HepG2 (cell line): ENCODE data around the gene DNAJC4. TPM values are rescaled to one million over a fixed set of nuclear protein-coding genes. Genes with fewer than 3 reads are reported as not detected.

Source experiments
- CHCHD3 ChIP-seq: sonication (generic); formaldehyde crosslinking; IDR thresholded peaks from 2 replicates; pipeline ENCODE4 v1.8.0; 2022; ENCODE audit warnings: mild to moderate bottlenecking, missing genetic modification reagents, moderate library complexity
- HOXA3 ChIP-seq: sonication (generic); formaldehyde crosslinking; IDR thresholded peaks from 2 replicates; pipeline ENCODE4 v1.5.0; 2020; ENCODE audit warnings: missing genetic modification reagents
- KLF13 ChIP-seq: sonication (generic); formaldehyde crosslinking; IDR thresholded peaks from 2 replicates; pipeline ENCODE4 v1.4.0; 2020; ENCODE audit warnings: mild to moderate bottlenecking, missing genetic modification reagents
- MEIS2 ChIP-seq: sonication (generic); formaldehyde crosslinking; IDR thresholded peaks from 2 replicates; pipeline ENCODE4 v1.9.0; 2021; ENCODE audit warnings: mild to moderate bottlenecking, missing genetic modification reagents
- NPAS2 ChIP-seq: sonication (generic); formaldehyde crosslinking; IDR thresholded peaks from 2 replicates; pipeline ENCODE4 v1.8.0; 2022; ENCODE audit warnings: mild to moderate bottlenecking, missing genetic modification reagents, borderline replicate concordance
- RFXAP ChIP-seq: sonication (generic); formaldehyde crosslinking; IDR thresholded peaks from 2 replicates; pipeline ENCODE4 v1.4.0; 2020; ENCODE audit warnings: missing genetic modification reagents, borderline replicate concordance
- TBX2 ChIP-seq: sonication (generic); formaldehyde crosslinking; IDR thresholded peaks from 2 replicates; pipeline ENCODE4 v1.5.0; 2020; ENCODE audit warnings: missing genetic modification reagents, mild to moderate bottlenecking, borderline replicate concordance
- TCF7L2 ChIP-seq: IDR thresholded peaks from 2 replicates; pipeline ENCODE4 v1.6.1; 2011; ENCODE audit warnings: mild to moderate bottlenecking, low read depth, low read length, moderate library complexity
- YEATS4 ChIP-seq: sonication (generic); formaldehyde crosslinking; IDR thresholded peaks from 2 replicates; pipeline ENCODE4 v1.4.0; 2020; ENCODE audit warnings: missing genetic modification reagents, borderline replicate concordance
- ZNF138 ChIP-seq: sonication (generic); formaldehyde crosslinking; IDR thresholded peaks from 2 replicates; pipeline ENCODE4 v1.5.0; 2020; ENCODE audit warnings: mild to moderate bottlenecking, low read depth, missing genetic modification reagents
- ZNF205 ChIP-seq: IDR thresholded peaks from 2 replicates; pipeline ENCODE4 v1.6.1; 2018; ENCODE audit warnings: missing biosample characterization, missing genetic modification reagents
- ZNF468 ChIP-seq: sonication (generic); formaldehyde crosslinking; IDR thresholded peaks from 2 replicates; pipeline ENCODE4 v1.8.0; 2022; ENCODE audit warnings: mild to moderate bottlenecking, moderate library complexity, missing genetic modification reagents
- ZNF546 ChIP-seq: sonication (generic); formaldehyde crosslinking; conservative IDR thresholded peaks from 2 replicates; pipeline ENCODE4 v1.8.1; 2023; ENCODE audit warnings: mild to moderate bottlenecking, missing genetic modification reagents
- ZNF883 ChIP-seq: sonication (generic); formaldehyde crosslinking; IDR thresholded peaks from 2 replicates; pipeline ENCODE4 v1.5.1; 2020; ENCODE audit warnings: mild to moderate bottlenecking, missing genetic modification reagents; ENCODE audit errors: not compliant biosample characterization
- polyA plus RNA-seq, 8 experiments: library from polyadenylated mRNA; depleted of rRNA in 3 of 8; stranded (reverse) in 7 of 8; unstranded in 1 of 8; fragments of >200 nt; fragmentation: Illumina TruSeq in 4 of 8; extraction: Trizol in 4 of 8; gene quantifications; 2 replicates each; pipeline versions ENCODE4 v1.2.1 to v1.2.3, GENCODE V29; 2011 to 2016; ENCODE audit warnings: low read depth in 4 of 8, missing spikeins in 1 of 8, mixed read lengths in 1 of 8; ENCODE audit not compliant: insufficient read depth in 1 of 8
- total RNA-seq, 5 experiments: library from RNA; depleted of rRNA; stranded (reverse); fragments of >200 nt; fragmentation: Illumina TruSeq; extraction: Trizol; gene quantifications; 2 replicates each; pipeline ENCODE4 v1.2.3, GENCODE V29; 2016; ENCODE audit warnings: low read depth in 1 of 5
- TF ChIP-seq, protein P1 (sequence below): sonication (generic); formaldehyde crosslinking; IDR thresholded peaks from 2 replicates; pipeline ENCODE4 v1.5.1; 2020; ENCODE audit warnings: mild to moderate bottlenecking, moderate library complexity, missing genetic modification reagents
- TF ChIP-seq, protein P2 (sequence below): sonication (generic); formaldehyde crosslinking; IDR thresholded peaks from 2 replicates; pipeline ENCODE4 v1.4.0; 2020; ENCODE audit warnings: missing genetic modification reagents, borderline replicate concordance
- TF ChIP-seq, protein P3 (sequence below): sonication (generic); formaldehyde crosslinking; IDR thresholded peaks from 2 replicates; pipeline ENCODE4 v1.8.0; 2022; ENCODE audit warnings: mild to moderate bottlenecking, missing genetic modification reagents, moderate library complexity
- TF ChIP-seq, protein P4 (sequence below): sonication (generic); formaldehyde crosslinking; IDR thresholded peaks from 2 replicates; pipeline ENCODE4 v1.9.0; 2022; ENCODE audit warnings: missing genetic modification reagents, mild to moderate bottlenecking, borderline replicate concordance
- TF ChIP-seq, protein P5 (sequence below): IDR thresholded peaks from 2 replicates; pipeline ENCODE4 v1.6.1; 2016; ENCODE audit warnings: mild to moderate bottlenecking, missing biosample characterization, missing genetic modification reagents

Gene DNAJC4
- total and polyA plus RNA-seq, 2 of the 13 experiments (the other 11 are each of a cell fraction or from before 2014, with no cell fraction given), result 10.3 to 60.8 TPM

DNA sequence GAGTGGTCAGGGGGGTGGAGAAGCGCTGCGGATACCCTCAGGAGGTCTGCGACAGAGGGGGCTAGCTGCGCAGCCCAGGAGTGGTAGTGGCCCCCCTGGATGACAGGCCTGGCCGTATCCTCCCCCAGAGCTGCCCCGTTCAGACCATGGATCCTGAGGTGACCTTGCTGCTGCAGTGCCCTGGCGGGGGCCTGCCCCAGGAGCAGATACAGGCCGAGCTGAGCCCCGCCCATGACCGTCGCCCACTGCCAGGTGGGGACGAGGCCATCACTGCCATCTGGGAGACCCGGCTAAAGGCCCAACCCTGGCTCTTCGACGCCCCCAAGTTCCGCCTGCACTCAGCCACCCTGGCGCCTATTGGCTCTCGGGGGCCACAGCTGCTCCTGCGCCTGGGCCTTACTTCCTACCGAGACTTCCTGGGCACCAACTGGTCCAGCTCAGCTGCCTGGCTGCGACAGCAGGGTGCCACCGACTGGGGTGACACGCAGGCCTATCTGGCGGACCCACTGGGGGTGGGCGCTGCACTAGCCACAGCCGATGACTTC lies 3.8 kb upstream of the DNAJC4 start (continued):
- TF ChIP-seq, protein P1, sequence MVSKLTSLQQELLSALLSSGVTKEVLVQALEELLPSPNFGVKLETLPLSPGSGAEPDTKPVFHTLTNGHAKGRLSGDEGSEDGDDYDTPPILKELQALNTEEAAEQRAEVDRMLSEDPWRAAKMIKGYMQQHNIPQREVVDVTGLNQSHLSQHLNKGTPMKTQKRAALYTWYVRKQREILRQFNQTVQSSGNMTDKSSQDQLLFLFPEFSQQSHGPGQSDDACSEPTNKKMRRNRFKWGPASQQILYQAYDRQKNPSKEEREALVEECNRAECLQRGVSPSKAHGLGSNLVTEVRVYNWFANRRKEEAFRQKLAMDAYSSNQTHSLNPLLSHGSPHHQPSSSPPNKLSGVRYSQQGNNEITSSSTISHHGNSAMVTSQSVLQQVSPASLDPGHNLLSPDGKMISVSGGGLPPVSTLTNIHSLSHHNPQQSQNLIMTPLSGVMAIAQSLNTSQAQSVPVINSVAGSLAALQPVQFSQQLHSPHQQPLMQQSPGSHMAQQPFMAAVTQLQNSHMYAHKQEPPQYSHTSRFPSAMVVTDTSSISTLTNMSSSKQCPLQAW (CRISPR knock-in tag), result no peak
- TF ChIP-seq ZNF205 (CRISPR knock-in tag), result no peak
- TF ChIP-seq, protein P2, sequence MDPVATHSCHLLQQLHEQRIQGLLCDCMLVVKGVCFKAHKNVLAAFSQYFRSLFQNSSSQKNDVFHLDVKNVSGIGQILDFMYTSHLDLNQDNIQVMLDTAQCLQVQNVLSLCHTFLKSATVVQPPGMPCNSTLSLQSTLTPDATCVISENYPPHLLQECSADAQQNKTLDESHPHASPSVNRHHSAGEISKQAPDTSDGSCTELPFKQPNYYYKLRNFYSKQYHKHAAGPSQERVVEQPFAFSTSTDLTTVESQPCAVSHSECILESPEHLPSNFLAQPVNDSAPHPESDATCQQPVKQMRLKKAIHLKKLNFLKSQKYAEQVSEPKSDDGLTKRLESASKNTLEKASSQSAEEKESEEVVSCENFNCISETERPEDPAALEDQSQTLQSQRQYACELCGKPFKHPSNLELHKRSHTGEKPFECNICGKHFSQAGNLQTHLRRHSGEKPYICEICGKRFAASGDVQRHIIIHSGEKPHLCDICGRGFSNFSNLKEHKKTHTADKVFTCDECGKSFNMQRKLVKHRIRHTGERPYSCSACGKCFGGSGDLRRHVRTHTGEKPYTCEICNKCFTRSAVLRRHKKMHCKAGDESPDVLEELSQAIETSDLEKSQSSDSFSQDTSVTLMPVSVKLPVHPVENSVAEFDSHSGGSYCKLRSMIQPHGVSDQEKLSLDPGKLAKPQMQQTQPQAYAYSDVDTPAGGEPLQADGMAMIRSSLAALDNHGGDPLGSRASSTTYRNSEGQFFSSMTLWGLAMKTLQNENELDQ (CRISPR knock-in tag), result no peak
- TF ChIP-seq, protein P3, sequence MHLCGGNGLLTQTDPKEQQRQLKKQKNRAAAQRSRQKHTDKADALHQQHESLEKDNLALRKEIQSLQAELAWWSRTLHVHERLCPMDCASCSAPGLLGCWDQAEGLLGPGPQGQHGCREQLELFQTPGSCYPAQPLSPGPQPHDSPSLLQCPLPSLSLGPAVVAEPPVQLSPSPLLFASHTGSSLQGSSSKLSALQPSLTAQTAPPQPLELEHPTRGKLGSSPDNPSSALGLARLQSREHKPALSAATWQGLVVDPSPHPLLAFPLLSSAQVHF (CRISPR knock-in tag), result no peak
- no peak; the same call in 1 of the 2 replicates for TF ChIP-seq KLF13 (CRISPR knock-in tag)
- no peak for TF ChIP-seq TBX2 (CRISPR knock-in tag)
- TF ChIP-seq, protein P4, sequence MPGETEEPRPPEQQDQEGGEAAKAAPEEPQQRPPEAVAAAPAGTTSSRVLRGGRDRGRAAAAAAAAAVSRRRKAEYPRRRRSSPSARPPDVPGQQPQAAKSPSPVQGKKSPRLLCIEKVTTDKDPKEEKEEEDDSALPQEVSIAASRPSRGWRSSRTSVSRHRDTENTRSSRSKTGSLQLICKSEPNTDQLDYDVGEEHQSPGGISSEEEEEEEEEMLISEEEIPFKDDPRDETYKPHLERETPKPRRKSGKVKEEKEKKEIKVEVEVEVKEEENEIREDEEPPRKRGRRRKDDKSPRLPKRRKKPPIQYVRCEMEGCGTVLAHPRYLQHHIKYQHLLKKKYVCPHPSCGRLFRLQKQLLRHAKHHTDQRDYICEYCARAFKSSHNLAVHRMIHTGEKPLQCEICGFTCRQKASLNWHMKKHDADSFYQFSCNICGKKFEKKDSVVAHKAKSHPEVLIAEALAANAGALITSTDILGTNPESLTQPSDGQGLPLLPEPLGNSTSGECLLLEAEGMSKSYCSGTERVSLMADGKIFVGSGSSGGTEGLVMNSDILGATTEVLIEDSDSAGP (CRISPR knock-in tag), result peak; percentile 63; the same call in 1 of the 2 replicates
- peak; percentile 48; the same call in 1 of the 2 replicates for TF ChIP-seq YEATS4 (CRISPR knock-in tag)
- TF ChIP-seq RFXAP (CRISPR knock-in tag), result 0 out of 2 replicates have a peak, but pooled peaks have one; percentile 46
- TF ChIP-seq, protein P5, sequence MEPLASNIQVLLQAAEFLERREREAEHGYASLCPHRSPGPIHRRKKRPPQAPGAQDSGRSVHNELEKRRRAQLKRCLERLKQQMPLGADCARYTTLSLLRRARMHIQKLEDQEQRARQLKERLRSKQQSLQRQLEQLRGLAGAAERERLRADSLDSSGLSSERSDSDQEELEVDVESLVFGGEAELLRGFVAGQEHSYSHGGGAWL, result peak; percentile 54; the same call in 1 of the 2 replicates
- TF ChIP-seq ZNF546 (CRISPR knock-in tag), result no peak
- peak; percentile 22; the same call in 1 of the 2 replicates for TF ChIP-seq HOXA3 (CRISPR knock-in tag)
- TF ChIP-seq ZNF883, result no peak
- TF ChIP-seq NPAS2, result no peak
- no peak for TF ChIP-seq CHCHD3 (CRISPR knock-in tag)
- peak; percentile 29; the same call in 1 of the 2 replicates for TF ChIP-seq MEIS2
- TF ChIP-seq TCF7L2, result no peak
- TF ChIP-seq ZNF138 (CRISPR knock-in tag), result no peak
- 0 out of 2 replicates have a peak, but pooled peaks have one; percentile 41 for TF ChIP-seq ZNF468 (CRISPR knock-in tag)
